NCI-H146 treated with DMSO at 0.1 percent for 48 hours (cell line): ENCODE results near the gene NOS3.

ENCODE experiments used
- DNase-seq: peaks from one replicate; lab custom pipeline; 2025; ENCODE audit not compliant: unreplicated experiment; lab: John Stamatoyannopoulos, UW

The NOS3 gene

GRCh38 chr7:150951521-150951920 lies 39.3 kb upstream of the NOS3 start:
- no peak for DNase-seq

GRCh38 chr7:150952331-150953050 lies 38.3 kb upstream of the NOS3 start:
- no peak for DNase-seq

DNA sequence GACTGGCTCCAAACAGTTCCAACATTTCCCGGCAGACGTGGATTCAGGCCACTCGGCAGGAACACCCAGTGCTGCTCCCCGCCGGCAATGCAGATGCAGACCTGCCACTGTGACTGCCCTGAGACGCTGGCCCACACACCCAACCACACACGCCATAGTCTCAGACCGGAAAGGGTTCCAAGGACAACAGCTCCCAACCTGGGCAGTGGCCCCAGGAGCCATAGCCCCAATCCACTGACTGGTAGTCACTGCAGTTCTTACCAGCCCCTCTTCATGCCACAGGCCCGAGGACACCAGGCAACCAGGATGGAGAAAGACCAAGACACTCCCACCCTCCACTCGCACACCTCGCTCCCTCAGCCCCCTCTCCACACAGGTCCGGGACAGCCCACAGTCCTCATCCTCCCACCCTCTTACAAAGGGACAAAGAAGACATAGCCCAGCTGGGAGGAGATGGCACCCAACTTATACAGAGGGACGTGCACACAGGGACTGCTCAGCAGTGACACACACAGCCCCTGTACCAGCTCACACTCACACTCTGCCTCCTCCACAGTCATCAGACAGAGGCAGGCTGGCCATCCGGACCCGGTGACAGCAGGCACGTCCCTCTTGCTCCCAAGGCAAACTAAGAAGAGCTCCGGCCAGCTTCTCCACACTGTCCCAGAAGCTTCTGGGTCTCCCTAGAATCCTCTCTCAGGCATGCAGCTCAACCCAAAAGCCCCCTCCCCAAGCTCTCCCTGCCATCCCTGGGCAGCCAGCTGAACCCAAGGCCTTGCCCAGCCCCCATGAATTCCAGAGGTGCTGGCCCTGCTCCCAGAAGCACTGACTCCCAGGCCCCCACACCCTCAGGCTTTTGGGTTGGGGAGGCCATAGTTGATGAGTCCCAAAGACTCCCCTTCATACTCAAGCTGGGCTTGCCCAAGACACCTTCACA lies 37.5 kb upstream of the NOS3 start:
- DNase-seq, result no peak

DNA sequence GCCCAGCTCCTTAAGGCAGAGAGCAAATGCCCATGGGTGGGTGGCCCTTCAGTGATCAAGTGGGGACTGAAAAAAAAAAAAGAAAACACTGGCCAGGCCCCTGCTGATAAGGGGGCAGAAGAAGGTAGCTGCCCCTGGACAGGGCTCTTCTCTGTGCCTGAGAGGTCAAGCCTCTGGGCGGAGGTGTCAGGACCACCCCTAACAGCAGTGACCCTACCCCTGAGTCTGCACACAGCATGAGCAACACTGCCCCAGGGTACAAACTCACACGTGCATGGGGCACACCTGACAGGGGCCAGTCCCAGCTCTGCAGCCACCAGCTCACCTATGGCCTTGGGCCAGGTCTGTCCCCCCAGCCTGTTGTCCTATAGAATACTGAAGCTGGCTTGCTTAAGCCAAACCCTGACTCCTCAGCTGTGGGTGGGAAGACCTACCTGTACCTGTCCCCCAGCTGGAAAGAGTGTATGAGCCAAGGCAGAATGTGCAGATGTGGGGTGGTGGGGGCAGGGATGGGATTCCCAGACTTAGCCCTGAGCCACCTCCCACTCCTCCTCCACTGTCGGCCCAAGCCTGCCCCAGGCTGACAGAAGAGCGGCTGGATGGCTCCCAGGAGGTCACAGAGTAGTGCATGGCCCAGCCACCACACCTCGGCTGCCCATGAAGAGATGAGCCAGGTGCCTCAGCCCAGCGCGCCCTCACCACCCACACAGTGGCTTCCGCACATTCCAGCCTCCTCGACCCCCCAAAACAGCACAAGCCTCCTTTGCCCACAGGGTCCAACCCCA lies 36.4 kb upstream of the NOS3 start:
- no peak for DNase-seq

- DNase-seq, result no peak
These were observed 35.8 kb upstream of the NOS3 start for GRCh38 chr7:150954986-150955518.

GRCh38 chr7:150955519-150956394 lies 35.1 kb upstream of the NOS3 start:
- DNase-seq, result no peak

DNA sequence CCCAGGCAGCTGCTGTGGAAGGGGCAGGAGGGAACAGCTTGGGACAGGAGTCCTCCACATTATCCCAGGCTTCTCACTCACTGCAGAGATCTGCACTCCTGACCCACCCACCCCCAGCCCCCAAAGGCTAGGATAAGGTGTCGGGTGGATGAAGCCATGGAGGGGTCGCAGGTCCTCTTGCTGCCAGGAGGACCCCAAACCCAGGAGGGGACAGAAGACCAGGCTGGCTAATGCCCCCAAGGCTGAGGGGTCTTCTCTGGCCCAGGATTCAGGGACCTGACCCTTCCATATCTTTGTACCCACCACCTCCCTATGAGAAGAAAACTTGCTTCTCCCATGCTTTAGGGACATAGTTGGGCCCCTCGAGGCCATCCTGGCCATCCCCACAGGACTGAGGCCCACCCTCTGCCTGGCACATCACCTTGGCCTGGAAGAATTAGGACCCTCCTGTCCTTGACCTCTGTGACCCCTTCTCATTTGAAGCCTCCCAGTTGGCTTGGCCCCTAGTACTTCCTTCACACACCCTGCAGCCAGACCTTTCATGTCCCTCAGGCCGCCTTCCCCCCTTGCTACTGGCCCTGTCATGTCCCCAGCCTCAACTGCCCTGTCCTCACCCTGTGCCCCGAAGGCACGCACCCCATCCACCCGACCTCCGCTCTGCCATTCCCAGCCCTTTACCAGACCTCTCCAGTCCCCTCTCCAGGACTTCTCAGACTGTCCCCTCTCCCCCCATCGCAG lies 34.3 kb upstream of the NOS3 start:
- DNase-seq, result no peak

DNA sequence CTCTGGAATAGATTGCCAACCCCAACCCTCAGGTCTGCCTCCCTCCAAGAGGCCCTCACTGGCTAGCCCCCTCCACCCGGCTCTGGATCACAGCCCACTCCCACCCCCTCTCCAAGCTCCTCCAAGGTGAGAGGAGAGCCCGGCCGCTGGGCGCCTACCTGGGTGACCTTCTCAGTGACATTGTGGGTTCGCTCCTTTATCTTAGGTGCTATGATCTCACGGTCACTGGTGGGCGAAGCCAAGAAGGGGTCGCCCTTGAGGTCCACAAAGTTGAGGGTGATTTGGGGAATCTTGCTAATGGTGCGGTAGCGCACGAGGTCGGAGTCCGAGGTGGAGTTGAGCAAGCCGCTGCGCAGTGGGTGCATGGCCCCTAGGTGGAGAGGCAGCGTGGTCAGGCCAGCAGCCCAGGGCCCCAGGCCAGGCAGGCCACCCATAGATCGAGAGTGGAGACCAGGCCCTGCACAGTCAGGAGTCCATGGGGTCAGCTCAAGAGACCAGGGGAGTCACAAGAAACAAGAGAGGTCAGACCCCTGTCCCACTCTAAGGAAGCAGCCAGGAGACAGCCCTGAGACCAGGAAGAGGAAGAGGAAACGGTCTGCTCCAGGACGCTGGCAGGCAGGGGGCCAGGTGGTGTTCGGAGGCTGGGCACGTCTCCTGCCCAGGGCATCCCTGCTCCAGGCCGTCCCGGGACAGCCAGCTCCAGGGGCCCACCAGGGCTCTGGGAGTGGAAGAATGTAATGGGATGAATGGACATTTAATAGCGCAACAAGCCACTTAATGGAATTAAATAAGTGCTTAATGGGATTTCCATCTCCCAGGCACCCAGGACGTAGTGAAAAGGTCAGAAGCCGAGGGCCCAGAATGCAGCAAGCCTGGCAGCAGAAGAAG lies 33.4 kb upstream of the NOS3 start:
- DNase-seq, result no peak

- no peak for DNase-seq
These were observed 32.7 kb upstream of the NOS3 start for GRCh38 chr7:150958062-150958552.

- no peak for DNase-seq
These were observed 32.2 kb upstream of the NOS3 start for GRCh38 chr7:150958597-150958996.

DNA sequence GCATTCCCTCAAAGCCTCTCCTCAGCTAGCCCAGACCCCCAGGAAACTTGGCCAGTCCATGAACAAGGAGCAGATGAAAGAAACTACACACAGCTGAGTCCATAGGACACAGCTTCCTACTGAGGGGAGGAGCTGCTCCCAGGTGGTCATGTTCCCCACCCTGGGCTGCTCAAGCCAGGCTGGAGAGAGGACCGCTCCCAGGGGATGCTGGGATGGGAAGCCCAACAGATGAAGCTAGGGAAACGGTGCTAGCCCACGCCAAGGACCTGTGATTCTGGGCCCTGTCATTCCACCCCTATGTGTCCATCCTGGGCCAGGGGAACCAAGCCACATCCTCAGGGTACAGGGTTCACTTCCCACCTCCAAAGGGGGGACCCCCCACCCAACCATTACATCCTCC lies 31.7 kb upstream of the NOS3 start:
- DNase-seq, result no peak

DNA sequence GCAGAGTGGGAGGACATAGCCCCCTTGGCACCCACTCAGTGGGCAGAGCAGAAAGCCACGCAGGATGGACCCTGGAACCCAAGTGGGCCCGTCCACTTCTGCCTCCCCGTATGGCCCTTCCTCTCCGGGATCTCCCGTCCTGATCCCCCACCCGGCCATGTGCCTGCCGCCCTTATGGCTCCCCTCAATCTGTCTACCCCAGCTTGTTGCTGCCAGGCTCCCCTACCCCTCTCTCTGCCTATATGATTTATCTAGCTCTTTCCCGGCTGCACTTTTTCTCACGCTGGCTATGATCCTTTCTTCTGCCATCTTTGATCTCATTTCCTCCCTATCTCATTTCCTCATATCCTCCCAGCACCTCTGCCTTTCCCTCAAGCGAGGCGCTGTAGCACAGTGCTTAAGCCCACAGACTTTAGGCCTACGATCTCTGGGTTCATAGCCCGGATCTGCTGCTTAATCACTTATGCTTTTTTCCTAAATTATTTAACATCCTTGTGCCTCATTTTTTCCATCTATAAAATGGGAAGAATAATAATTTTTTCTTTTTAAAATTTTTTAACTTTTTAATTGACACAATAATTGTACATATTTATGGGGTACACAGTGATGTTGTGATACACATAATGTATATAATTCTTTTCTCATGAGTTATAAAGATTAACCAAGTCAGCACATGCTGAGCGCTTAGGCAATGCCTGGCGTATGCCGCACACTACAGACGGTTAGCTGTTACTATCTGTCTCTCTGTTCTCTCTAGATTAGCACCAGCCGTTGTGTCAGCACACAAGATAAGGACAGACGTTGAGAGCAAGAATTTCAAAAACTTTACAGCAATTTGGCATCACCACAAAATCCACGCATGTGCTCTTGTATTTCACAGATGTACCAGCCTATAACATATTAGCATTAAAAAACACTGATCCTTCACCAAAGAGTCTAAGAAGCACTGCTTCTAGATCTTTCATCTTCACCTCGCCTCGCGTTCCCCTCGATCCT lies 30.8 kb upstream of the NOS3 start:
- no peak for DNase-seq

DNA sequence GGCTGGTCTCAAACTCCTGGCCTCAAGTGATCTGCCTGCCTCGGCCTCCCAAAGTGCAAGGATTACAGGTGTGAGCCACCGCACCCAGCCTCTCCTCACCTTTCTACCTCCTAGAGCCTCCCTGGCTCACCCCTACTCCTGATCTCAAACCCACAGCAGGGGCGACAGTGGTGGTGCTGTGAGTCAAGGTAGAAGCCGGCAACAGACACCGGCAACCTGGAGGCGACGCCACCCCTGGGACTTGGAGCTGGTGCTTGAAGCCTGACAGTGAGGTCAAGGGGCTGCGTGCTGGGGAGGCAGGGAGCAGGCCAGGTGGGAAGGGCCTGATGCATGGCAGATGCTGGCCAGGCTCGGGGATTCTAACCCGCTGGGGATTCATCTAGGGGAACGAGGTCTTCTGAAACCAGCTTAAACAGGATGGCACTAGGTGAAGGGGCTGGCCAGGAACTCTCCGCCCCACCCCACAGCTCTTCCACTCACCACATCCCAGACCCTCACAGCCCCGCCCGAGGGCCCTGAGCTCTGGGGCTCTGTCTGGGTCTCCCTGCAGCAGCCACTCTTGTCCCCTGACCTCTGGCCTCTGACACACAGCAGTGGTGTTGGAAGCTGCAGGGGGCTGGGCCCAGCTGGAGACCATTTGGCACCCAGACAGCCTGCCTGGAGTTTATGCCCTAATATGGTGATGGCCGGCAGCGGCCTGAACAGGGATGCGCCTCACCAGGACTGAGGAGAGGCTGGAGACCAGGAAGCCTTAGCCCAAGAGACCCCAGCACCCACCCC lies 29.1 kb upstream of the NOS3 start:
- no peak for DNase-seq

DNA sequence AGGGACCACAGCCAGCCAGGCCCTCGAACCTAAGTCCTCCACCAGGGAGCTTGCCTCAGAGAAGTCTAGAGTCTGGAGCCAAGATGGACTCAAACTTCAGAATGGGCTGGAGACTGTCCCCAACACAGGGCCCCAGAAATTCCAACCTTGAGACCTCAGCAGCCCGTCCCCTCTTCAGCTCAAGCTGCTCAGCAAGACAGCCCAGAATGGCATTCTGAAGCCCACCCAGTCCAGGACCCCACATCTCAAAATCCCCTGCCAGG lies 28.6 kb upstream of the NOS3 start:
- DNase-seq, result no peak

DNA sequence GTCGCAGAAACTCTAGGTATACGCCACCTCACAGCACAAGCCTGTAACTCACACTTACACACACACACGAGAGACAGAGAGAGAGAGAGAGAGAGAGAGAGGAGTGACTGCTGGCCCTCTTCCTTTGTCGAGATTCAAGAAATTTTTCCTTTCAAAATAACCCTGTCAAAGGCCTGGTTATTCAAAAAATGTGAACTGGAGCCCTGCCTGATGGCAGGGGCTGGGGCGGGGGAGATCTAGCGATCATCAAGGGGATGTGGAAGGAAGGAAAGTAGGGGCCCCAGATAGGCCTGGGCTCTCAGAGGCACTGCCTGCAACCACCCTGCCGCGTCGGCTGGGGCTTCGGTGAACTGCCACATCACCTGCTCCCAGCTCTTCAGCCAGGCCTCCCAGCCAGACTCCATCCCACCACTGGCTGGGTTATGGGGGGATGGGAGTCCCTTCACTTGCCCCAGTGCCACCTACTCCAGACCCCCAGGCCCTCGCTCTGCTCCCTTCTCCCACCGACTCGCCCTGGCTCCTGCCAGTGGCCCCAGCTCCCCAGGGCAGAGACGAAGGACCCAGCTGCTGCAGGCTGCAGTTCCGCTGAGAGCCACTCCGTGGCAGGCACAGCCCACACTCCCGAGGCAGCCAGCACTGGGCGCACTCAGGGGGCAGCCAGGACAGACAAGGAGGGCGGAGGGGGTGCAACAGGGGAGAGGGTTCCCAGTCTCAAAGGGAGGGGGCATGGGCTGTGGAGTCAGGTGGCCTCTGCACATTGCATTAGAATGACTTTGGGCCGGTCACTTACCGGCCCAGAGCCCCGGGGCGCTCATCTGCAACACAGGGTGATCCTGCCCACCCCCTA lies 28.0 kb upstream of the NOS3 start:
- no peak for DNase-seq
